HCT116 (cell line): ENCODE results near the gene TNFAIP2. TPM values are rescaled to one million over a fixed set of nuclear protein-coding genes. Genes with fewer than 3 reads are reported as not detected.

Source experiments
- ATAC-seq: fragments of 200-7000 bp; cut with Tn5 transposase; 2 replicates; pipeline ENCODE4 v1.9.1; 2020; ENCODE audit warnings: mild to moderate bottlenecking, moderate library complexity
- BruUV-seq: library from RNA; stranded (reverse); fragments of 400-500 nt; replicated peaks from 2 replicates; lab custom pipeline; 2021; lab: Mats Ljungman, UMichigan
- CTCF ChIA-PET: fragments of 300-600 bp; sonication (Branson Sonifier 250); formaldehyde crosslinking; loops from one replicate; lab custom pipeline; 2021; ENCODE audit warnings: antibody characterized with exemption; lab: Charles Lee
- POLR2A ChIA-PET: fragments of 300-600, 350-600 bp; sonication (Branson Sonifier 250); formaldehyde crosslinking; loops from one replicate; lab custom pipeline; 2021; ENCODE audit warnings: antibody characterized with exemption; lab: Charles Lee
- RAD21 ChIA-PET, 2 experiments: fragments of 300-600 bp; sonication (Branson Sonifier 250); formaldehyde crosslinking; loops; one replicate each; lab custom pipeline; 2023; ENCODE audit warnings: low total read pairs in 2 of 2; ENCODE audit not compliant: uncharacterized antibody in 2 of 2, unreplicated experiment in 2 of 2, low non-redundant PET in 1 of 2; lab: Charles Lee
- DNase-seq: peaks from one replicate; pipeline ENCODE4 v3.0.0-alpha.2; 2010; ENCODE audit warnings: low read depth, low spot score
- H2AFZ ChIP-seq: fragments of 200-600 bp; shearing (Covaris generic), sonication (generic); 2 replicates; pipeline ENCODE4 v1.6.1; 2017; ENCODE audit warnings: low read depth, mixed run types, mixed read lengths, antibody characterized with exemption, low read length; ENCODE audit not compliant: poor library complexity, severe bottlenecking
- H3K27ac ChIP-seq: 2 replicates; pipeline ENCODE4 v1.5.1; 2012; ENCODE audit warnings: low read depth, low read length
- H3K27me3 ChIP-seq: fragments of 200-600 bp; sonication (generic); 2 replicates; pipeline ENCODE4 v1.6.1; 2016; ENCODE audit warnings: mixed run types, low read length, mixed read lengths; ENCODE audit not compliant: insufficient read depth
- H3K36me3 ChIP-seq, 2 experiments: fragments of 200-500 bp in 1 of 2; fragments of 200-600 bp in 1 of 2; sonication (Bioruptor generic) in 1 of 2; sonication (generic) in 1 of 2; 2 replicates each; pipeline versions ENCODE4 v1.5.1 to v1.6.1; 2014 to 2016; ENCODE audit warnings: low read length in 2 of 2, inconsistent platforms in 1 of 2, mixed read lengths in 1 of 2, mixed run types in 1 of 2; ENCODE audit not compliant: insufficient read depth in 2 of 2, control insufficient read depth in 1 of 2
- H3K4me1 ChIP-seq, 2 experiments: fragments of 200-600 bp in 1 of 2; sonication (generic) in 1 of 2; 2 replicates each; pipeline versions ENCODE4 v1.5.1 to v1.6.1; 2012 to 2017; ENCODE audit warnings: low read length in 2 of 2, inconsistent platforms in 1 of 2, mild to moderate bottlenecking in 1 of 2, mixed read lengths in 1 of 2, mixed run types in 1 of 2, moderate library complexity in 1 of 2; ENCODE audit not compliant: insufficient read depth in 2 of 2, control insufficient read depth in 1 of 2
- H3K4me2 ChIP-seq: fragments of 200-600 bp; sonication (generic); 2 replicates; pipeline ENCODE4 v1.6.1; 2017; ENCODE audit warnings: mixed run types, low read length, mixed read lengths
- H3K4me3 ChIP-seq, 2 experiments: fragments of 200-600 bp in 1 of 2; sonication (generic) in 1 of 2; replicated peaks in 1 of 2; 2 replicates each; pipeline ENCODE4 v1.5.1; 2011 to 2016; ENCODE audit warnings: low read length in 2 of 2, control low read depth in 1 of 2, low read depth in 1 of 2, mild to moderate bottlenecking in 1 of 2, mixed read lengths in 1 of 2, mixed run types in 1 of 2
- H3K79me2 ChIP-seq: fragments of 200-600 bp; sonication (generic); 2 replicates; pipeline ENCODE4 v1.6.1; 2017; ENCODE audit warnings: mild to moderate bottlenecking, mixed run types, low read length, moderate library complexity, mixed read lengths; ENCODE audit not compliant: insufficient read depth
- H3K9ac ChIP-seq: fragments of 200-600 bp; sonication (generic); 2 replicates; pipeline ENCODE4 v1.6.1; 2016; ENCODE audit warnings: low read length, mixed read lengths
- H3K9me2 ChIP-seq: fragments of 200-600 bp; sonication (generic), shearing (Covaris generic); 2 replicates; pipeline ENCODE4 v1.6.1; 2017; ENCODE audit warnings: mixed run types, mild to moderate bottlenecking, moderate library complexity; ENCODE audit not compliant: insufficient read depth
- H3K9me3 ChIP-seq, 2 experiments: fragments of 200-500 bp in 1 of 2; fragments of 200-600 bp in 1 of 2; sonication (Bioruptor generic) in 1 of 2; sonication (generic) in 1 of 2; 2 replicates each; pipeline ENCODE4 v1.6.1; 2014 to 2017; ENCODE audit warnings: low read length in 2 of 2, mixed read lengths in 2 of 2, inconsistent platforms in 1 of 2, low read depth in 1 of 2, mild to moderate bottlenecking in 1 of 2, mixed run types in 1 of 2, moderate library complexity in 1 of 2; ENCODE audit not compliant: control insufficient read depth in 1 of 2, insufficient read depth in 1 of 2
- H4K20me1 ChIP-seq: fragments of 200-600 bp; sonication (generic), shearing (Covaris generic); 2 replicates; pipeline ENCODE4 v1.6.1; 2017; ENCODE audit warnings: mixed run types, mild to moderate bottlenecking, moderate library complexity; ENCODE audit not compliant: insufficient read depth
- ELF1 ChIP-seq: IDR thresholded peaks from 2 replicates; pipeline ENCODE4 v1.6.1; 2012; ENCODE audit warnings: low read depth, borderline replicate concordance
- JUND ChIP-seq: IDR thresholded peaks from 2 replicates; pipeline ENCODE4 v1.6.1; 2012
- RAD21 ChIP-seq: IDR thresholded peaks from 2 replicates; pipeline ENCODE4 v1.6.1; 2012; ENCODE audit warnings: low read depth, mild to moderate bottlenecking
- SP1 ChIP-seq: IDR thresholded peaks from 2 replicates; pipeline ENCODE4 v1.6.1; 2012; ENCODE audit warnings: low read depth
- intact Hi-C: fragments of 100-400 bp; cut with micrococcal nuclease; formaldehyde crosslinking; loops from 2 replicates; pipeline ENCODE4 v1.10.0; 2022
- total RNA-seq: library from RNA; stranded (reverse); gene quantifications from one replicate; pipeline ENCODE4 v1.2.1, GENCODE V29; 2021; ENCODE audit not compliant: unreplicated experiment
- TF ChIP-seq, protein P1 (sequence below): IDR thresholded peaks from 2 replicates; pipeline ENCODE4 v1.6.1; 2012
- TF ChIP-seq, protein P2 (sequence below): IDR thresholded peaks from 2 replicates; pipeline ENCODE4 v1.6.1; 2012; ENCODE audit warnings: low read depth
- TF ChIP-seq, protein P3 (sequence below): IDR thresholded peaks from 2 replicates; pipeline ENCODE4 v1.6.1; 2012

TNFAIP2 gene
- total RNA-seq, 1 experiment from 2014 or later: 74.8 TPM

DNA sequence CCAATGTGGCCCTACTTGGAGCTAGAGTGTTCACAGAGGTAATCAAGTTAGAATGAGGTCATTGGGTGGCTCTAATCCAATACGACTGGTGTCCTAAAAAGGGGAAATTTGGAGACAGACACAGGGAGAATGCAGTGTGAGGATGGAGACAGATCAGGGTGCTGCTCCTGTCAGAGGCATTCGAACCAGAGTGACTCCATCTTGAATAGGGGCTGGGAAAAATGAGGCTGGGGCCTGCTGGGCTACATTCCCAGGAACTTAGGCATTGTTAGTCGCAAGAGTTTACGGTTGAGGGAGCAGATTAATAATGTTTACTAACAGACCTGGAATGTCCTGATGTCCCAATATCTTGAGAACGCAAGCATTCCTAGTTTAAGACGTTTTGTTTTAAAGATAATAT lies 20.2 kb downstream of the TNFAIP2 start:
- RAD21 ChIA-PET: no interaction called here
- DNase-seq (no peak), ATAC-seq (no peak)
- Histone ChIP-seq H4K20me1 (no peaks in the 10 kb centered on the region), H3K4me2 (no peak overlapping the region), H3K79me2 (no peaks in the 10 kb centered on the region), H3K4me3 (no peak overlapping the region), H3K27ac (no peak overlapping the region), H3K9ac (no peak overlapping the region), H3K36me3 (no peaks in the 10 kb centered on the region), H3K9me3 (no peaks in the 10 kb centered on the region), H2AFZ (no peak overlapping the region), H3K4me1 (peaks cover 5 to 22% of the 10 kb centered on the region in 2 experiments), H3K27me3 (no peaks in the 10 kb centered on the region), H3K9me2 (no peaks in the 10 kb centered on the region)
- CTCF ChIA-PET: no interaction called here
- intact Hi-C loops: no loop called here
- POLR2A ChIA-PET: no interaction called here
- TF ChIP-seq ELF1: no peak
- TF ChIP-seq, protein P1, sequence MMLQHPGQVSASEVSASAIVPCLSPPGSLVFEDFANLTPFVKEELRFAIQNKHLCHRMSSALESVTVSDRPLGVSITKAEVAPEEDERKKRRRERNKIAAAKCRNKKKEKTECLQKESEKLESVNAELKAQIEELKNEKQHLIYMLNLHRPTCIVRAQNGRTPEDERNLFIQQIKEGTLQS: no peak
- no TSS peak for BruUV-seq

- ChIA-PET RAD21 (no interaction called here), POLR2A (no interaction called here), CTCF (interaction anchor here (1.6 kb wide), 1 partner anchor 39 kb away, joined by 5 read pairs; no protein-coding TSS in a partner anchor)
- no peaks in the 10 kb centered on the region for H3K9me2 ChIP-seq
- no peak overlapping the region for H3K27ac ChIP-seq
- peak overlapping the region; percentile 43; the same call in 1 of the 2 replicates for H3K4me2 ChIP-seq
- BruUV-seq: no TSS peak
- H3K9me3 ChIP-seq: no peaks in the 10 kb centered on the region
- no peaks in the 10 kb centered on the region for H3K36me3 ChIP-seq
- intact Hi-C loops: no loop called here
- H3K79me2 ChIP-seq: no peaks in the 10 kb centered on the region
- TF ChIP-seq RAD21 (no peak), JUND (no peak), SP1 (no peak)
- TF ChIP-seq, protein P2, sequence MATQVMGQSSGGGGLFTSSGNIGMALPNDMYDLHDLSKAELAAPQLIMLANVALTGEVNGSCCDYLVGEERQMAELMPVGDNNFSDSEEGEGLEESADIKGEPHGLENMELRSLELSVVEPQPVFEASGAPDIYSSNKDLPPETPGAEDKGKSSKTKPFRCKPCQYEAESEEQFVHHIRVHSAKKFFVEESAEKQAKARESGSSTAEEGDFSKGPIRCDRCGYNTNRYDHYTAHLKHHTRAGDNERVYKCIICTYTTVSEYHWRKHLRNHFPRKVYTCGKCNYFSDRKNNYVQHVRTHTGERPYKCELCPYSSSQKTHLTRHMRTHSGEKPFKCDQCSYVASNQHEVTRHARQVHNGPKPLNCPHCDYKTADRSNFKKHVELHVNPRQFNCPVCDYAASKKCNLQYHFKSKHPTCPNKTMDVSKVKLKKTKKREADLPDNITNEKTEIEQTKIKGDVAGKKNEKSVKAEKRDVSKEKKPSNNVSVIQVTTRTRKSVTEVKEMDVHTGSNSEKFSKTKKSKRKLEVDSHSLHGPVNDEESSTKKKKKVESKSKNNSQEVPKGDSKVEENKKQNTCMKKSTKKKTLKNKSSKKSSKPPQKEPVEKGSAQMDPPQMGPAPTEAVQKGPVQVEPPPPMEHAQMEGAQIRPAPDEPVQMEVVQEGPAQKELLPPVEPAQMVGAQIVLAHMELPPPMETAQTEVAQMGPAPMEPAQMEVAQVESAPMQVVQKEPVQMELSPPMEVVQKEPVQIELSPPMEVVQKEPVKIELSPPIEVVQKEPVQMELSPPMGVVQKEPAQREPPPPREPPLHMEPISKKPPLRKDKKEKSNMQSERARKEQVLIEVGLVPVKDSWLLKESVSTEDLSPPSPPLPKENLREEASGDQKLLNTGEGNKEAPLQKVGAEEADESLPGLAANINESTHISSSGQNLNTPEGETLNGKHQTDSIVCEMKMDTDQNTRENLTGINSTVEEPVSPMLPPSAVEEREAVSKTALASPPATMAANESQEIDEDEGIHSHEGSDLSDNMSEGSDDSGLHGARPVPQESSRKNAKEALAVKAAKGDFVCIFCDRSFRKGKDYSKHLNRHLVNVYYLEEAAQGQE: no peak
- TF ChIP-seq, protein P3, sequence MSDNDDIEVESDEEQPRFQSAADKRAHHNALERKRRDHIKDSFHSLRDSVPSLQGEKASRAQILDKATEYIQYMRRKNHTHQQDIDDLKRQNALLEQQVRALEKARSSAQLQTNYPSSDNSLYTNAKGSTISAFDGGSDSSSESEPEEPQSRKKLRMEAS: no peak
- DNase-seq (no peak), ATAC-seq (no peak)
- no peaks in the 10 kb centered on the region for H4K20me1 ChIP-seq
- no peak overlapping the region for H3K4me3 ChIP-seq
- H2AFZ ChIP-seq: peak overlapping the region; percentile 54
- H3K27me3 ChIP-seq: no peaks in the 10 kb centered on the region
- H3K4me1 ChIP-seq: peaks cover 5 to 22% of the 10 kb centered on the region in 2 experiments
- no peak overlapping the region for H3K9ac ChIP-seq
Observed at GRCh38 chr14:103144085-103144484, 20.8 kb downstream of the TNFAIP2 start.
